Activated B cell treated with CpG ODN at 0.5 μM for 24 hours (primary cell): ENCODE data around the gene PI16. TPM values are rescaled to one million over a fixed set of nuclear protein-coding genes. Genes with fewer than 3 reads are reported as not detected.

ENCODE experiments used
- ATAC-seq: fragments of 200-7000 bp; cut with Tn5 transposase; one replicate; pipeline ENCODE4 v1.10.0; 2021; ENCODE audit warnings: low read depth, mild to moderate bottlenecking, moderate library complexity
- CTCF ChIA-PET: fragments of 350-600 bp; sonication (Branson Sonifier 250); formaldehyde crosslinking; loops from one replicate; lab custom pipeline; 2021; ENCODE audit warnings: antibody characterized with exemption; lab: Charles Lee
- POLR2A ChIA-PET: fragments of 350-600 bp; sonication (Branson Sonifier 250); formaldehyde crosslinking; loops from one replicate; lab custom pipeline; 2021; ENCODE audit warnings: antibody characterized with exemption; lab: Charles Lee
- DNase-seq: peaks from one replicate; pipeline ENCODE4 v3.0.0; 2022
- H3K27ac Mint-ChIP-seq: one replicate; pipeline ENCODE4 v1.8.0; 2020; ENCODE audit warnings: mixed read lengths
- H3K27me3 Mint-ChIP-seq: one replicate; pipeline ENCODE4 v1.8.0; 2021; ENCODE audit warnings: mixed read lengths
- H3K36me3 Mint-ChIP-seq: one replicate; pipeline ENCODE4 v1.8.0; 2021; ENCODE audit warnings: low read depth, mixed read lengths
- H3K4me1 Mint-ChIP-seq: one replicate; pipeline ENCODE4 v1.8.0; 2021; ENCODE audit warnings: mixed read lengths
- H3K4me3 Mint-ChIP-seq: one replicate; pipeline ENCODE4 v1.8.0; 2020; ENCODE audit warnings: mild to moderate bottlenecking, mixed read lengths
- H3K9me3 Mint-ChIP-seq: one replicate; pipeline ENCODE4 v1.8.0; 2020; ENCODE audit warnings: mixed read lengths
- CTCF ChIP-seq: fragments of 200-600 bp; IDR thresholded peaks from one replicate; pipeline ENCODE4 v1.8.0; 2022; ENCODE audit warnings: antibody characterized with exemption, mild to moderate bottlenecking
- intact Hi-C: fragments of 100-400 bp; cut with micrococcal nuclease; formaldehyde crosslinking; loops from one replicate; pipeline ENCODE4 v1.15.1; 2024
- total RNA-seq: library from RNA; stranded (reverse); gene quantifications from 2 replicates; pipeline ENCODE4 v1.2.3, GENCODE V29; 2022

Gene PI16
- total RNA-seq, 1 donor from 2014 or later: 0.78 TPM

- no peak overlapping the region for H3K4me3 Mint-ChIP-seq
- H3K27me3 Mint-ChIP-seq: no peaks in the 10 kb centered on the region
- H3K36me3 Mint-ChIP-seq: peaks cover 98% of the 10 kb centered on the region
- ChIA-PET CTCF (interaction anchor here (2.7 kb wide), 1 partner anchor 46 kb away, joined by 8 read pairs; no protein-coding TSS in a partner anchor), POLR2A (no interaction called here)
- no peaks in the 10 kb centered on the region for H3K4me1 Mint-ChIP-seq
- no peak overlapping the region for H3K27ac Mint-ChIP-seq
- no peak for ATAC-seq
- H3K9me3 Mint-ChIP-seq: no peaks in the 10 kb centered on the region
- TF ChIP-seq CTCF: no peak
- intact Hi-C loops: no loop called here
- DNase-seq: no peak
Measured at GRCh38 chr6:36971921-36972673, 17.6 kb downstream of the PI16 start.

GRCh38 chr6:36973190-36973589 is 18.7 kb downstream of the PI16 start:
- Mint-ChIP-seq H3K9me3 (no peaks in the 10 kb centered on the region), H3K36me3 (peaks cover 98% of the 10 kb centered on the region), H3K27ac (no peak overlapping the region), H3K27me3 (no peaks in the 10 kb centered on the region), H3K4me1 (peaks cover 5% of the 10 kb centered on the region), H3K4me3 (no peak overlapping the region)
- ChIA-PET POLR2A (no interaction called here), CTCF (interaction anchor here (2.7 kb wide), 1 partner anchor 45 kb away, joined by 8 read pairs; no protein-coding TSS in a partner anchor)
- no peak for ATAC-seq
- DNase-seq: no peak
- intact Hi-C loops: no loop called here
- TF ChIP-seq CTCF: no peak

- no peak for ATAC-seq
- no peaks in the 10 kb centered on the region for H3K27me3 Mint-ChIP-seq
- CTCF ChIA-PET: interaction anchor here (2.7 kb wide), 1 partner anchor 44 kb away, joined by 8 read pairs; no protein-coding TSS in a partner anchor
- intact Hi-C loops: no loop called here
- no peak for TF ChIP-seq CTCF
- no peak overlapping the region for H3K4me3 Mint-ChIP-seq
- no peaks in the 10 kb centered on the region for H3K9me3 Mint-ChIP-seq
- H3K27ac Mint-ChIP-seq: no peak overlapping the region
- H3K36me3 Mint-ChIP-seq: peaks cover 98% of the 10 kb centered on the region
- H3K4me1 Mint-ChIP-seq: peaks cover 5% of the 10 kb centered on the region
- DNase-seq: no peak
- POLR2A ChIA-PET: no interaction called here
Measured at GRCh38 chr6:36973647-36974046, 19.1 kb downstream of the PI16 start.

GRCh38 chr6:36975231-36976006 is 20.9 kb downstream of the PI16 start:
- intact Hi-C loops: no loop called here
- Mint-ChIP-seq H3K27me3 (no peaks in the 10 kb centered on the region), H3K4me1 (peaks cover 18% of the 10 kb centered on the region), H3K4me3 (no peak overlapping the region), H3K27ac (no peak overlapping the region), H3K9me3 (no peaks in the 10 kb centered on the region), H3K36me3 (peaks cover 93% of the 10 kb centered on the region)
- ChIA-PET POLR2A (interaction anchor here (0.6 to 2.1 kb wide), 2 partner anchors 9 to 43 kb away, joined by 4 to 6 read pairs; no protein-coding TSS in a partner anchor), CTCF (interaction anchor here (1.2 to 12.5 kb wide), 3 partner anchors 20 to 43 kb away, joined by 3 to 167 read pairs (median 38); no protein-coding TSS in a partner anchor)
- DNase-seq (no peak), ATAC-seq (no peak)
- TF ChIP-seq CTCF: no peak

GRCh38 chr6:36976007-36976264 is 21.4 kb downstream of the PI16 start:
- POLR2A ChIA-PET: interaction anchor here (2.1 kb wide), 1 partner anchor 42 kb away, joined by 6 read pairs; no protein-coding TSS in a partner anchor
- Mint-ChIP-seq H3K27me3 (no peaks in the 10 kb centered on the region), H3K27ac (no peak overlapping the region), H3K36me3 (peaks cover 93% of the 10 kb centered on the region), H3K4me3 (no peak overlapping the region), H3K4me1 (peaks cover 21% of the 10 kb centered on the region), H3K9me3 (no peaks in the 10 kb centered on the region)
- no peak for ATAC-seq
- CTCF ChIA-PET: interaction anchor here (1.2 to 12.5 kb wide), 3 partner anchors 20 to 42 kb away, joined by 3 to 167 read pairs (median 38); no protein-coding TSS in a partner anchor
- DNase-seq: no peak
- intact Hi-C loops: no loop called here
- no peak for TF ChIP-seq CTCF
